GM03348 (cell line): ENCODE data around the gene ARMH1.
"Not testable (repeated sequence)": the region's sequence is repeated elsewhere in the genome, so short reads cannot be mapped to it uniquely, and the experiment has no call there.

Experiments
- DNase-seq: peaks from one replicate; pipeline ENCODE4 v3.0.0; 2012; ENCODE audit warnings: low spot score

ARMH1 gene

GRCh38 chr1:44723496-44724295 is 49.2 kb downstream of the ARMH1 start:
- DNase-seq, result no peak

- DNase-seq, result no peak
Observed at GRCh38 chr1:44724296-44724954, 49.9 kb downstream of the ARMH1 start.

GRCh38 chr1:44724955-44725698 is 50.6 kb downstream of the ARMH1 start:
- no peak for DNase-seq

GRCh38 chr1:44730741-44731512 is 56.4 kb downstream of the ARMH1 start, which contains the start of gene RNU5D-1:
Gene RNU5D-1 (minus strand): TSS chr1:44731170.
- DNase-seq, result peak; percentile 92

- DNase-seq, result peak; percentile 34
Observed at GRCh38 chr1:44733365-44733764, 58.9 kb downstream of the ARMH1 start.

- no peak for DNase-seq
Observed at GRCh38 chr1:44733784-44734183, 59.3 kb downstream of the ARMH1 start.

GRCh38 chr1:44735992-44736391 is 61.5 kb downstream of the ARMH1 start:
- no peak for DNase-seq

- not testable (repeated sequence) for DNase-seq
Observed at GRCh38 chr1:44738953-44739306, 64.4 kb downstream of the ARMH1 start.

GRCh38 chr1:44739307-44740178 is 65.0 kb downstream of the ARMH1 start, which contains the start of gene KIF2C:
Gene KIF2C (plus strand): TSS chr1:44739837. CDS start chr1:44739933, 96 bp downstream.
- DNase-seq, result peak; percentile 99

- no peak for DNase-seq
Observed at GRCh38 chr1:44740179-44740617, 65.7 kb downstream of the ARMH1 start.

GRCh38 chr1:44743211-44743610 is 68.7 kb downstream of the ARMH1 start:
- no peak for DNase-seq

GRCh38 chr1:44747878-44748277 is 73.4 kb downstream of the ARMH1 start:
- DNase-seq, result no peak

GRCh38 chr1:44757420-44757819 is 82.9 kb downstream of the ARMH1 start:
- DNase-seq, result no peak

- DNase-seq, result no peak
Observed at GRCh38 chr1:44759077-44759476, 84.6 kb downstream of the ARMH1 start.

GRCh38 chr1:44760876-44761275 is 86.4 kb downstream of the ARMH1 start:
- no peak for DNase-seq

- not testable (repeated sequence) for DNase-seq
Observed at GRCh38 chr1:44766421-44766820, 91.9 kb downstream of the ARMH1 start.
